NB4 (cell line): ENCODE results near the gene NR2C2AP.

Experiments used
- DNase-seq: peaks from one replicate; pipeline ENCODE4 v3.0.0; 2010; ENCODE audit warnings: low read depth
- H3K4me3 ChIP-seq: one replicate; pipeline ENCODE4 v1.5.1; 2011; ENCODE audit warnings: mild to moderate bottlenecking, low read depth, low read length, moderate library complexity
- MYC ChIP-seq: IDR thresholded peaks from 2 replicates; pipeline ENCODE4 v1.6.1; 2011; ENCODE audit warnings: low read depth, low read length
- POLR2A ChIP-seq: IDR thresholded peaks from 2 replicates; pipeline ENCODE4 v1.6.1; 2011; ENCODE audit warnings: mild to moderate bottlenecking; ENCODE audit not compliant: insufficient read length; ENCODE audit errors: extremely low read depth
- TF ChIP-seq, protein P1 (sequence below): IDR thresholded peaks from 2 replicates; pipeline ENCODE4 v1.6.1; 2011; ENCODE audit warnings: low read depth, low read length
- TF ChIP-seq, protein P2 (sequence below): IDR thresholded peaks from one replicate; pipeline ENCODE4 v1.5.1; 2012; ENCODE audit warnings: low read depth, low read length

Gene NR2C2AP

DNA sequence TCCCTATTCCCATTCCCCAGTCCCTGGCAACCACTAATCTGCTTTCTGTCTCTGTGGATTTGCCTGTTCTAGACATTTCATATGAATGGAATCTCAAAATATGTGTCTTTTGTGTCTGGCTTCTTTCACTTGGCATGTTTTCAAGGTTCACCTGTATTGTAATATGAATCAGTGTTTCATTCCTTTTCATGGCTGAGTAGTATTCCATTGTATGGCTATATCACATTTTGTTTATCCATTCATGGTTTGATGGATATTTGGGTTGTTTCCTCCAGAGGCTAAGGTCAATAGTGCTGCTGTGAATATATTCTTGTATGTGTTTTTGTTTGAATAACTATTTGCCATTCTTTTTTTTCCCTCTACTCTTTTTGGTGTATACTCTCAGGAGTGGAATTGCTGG lies 33.0 kb upstream of the NR2C2AP start:
- H3K4me3 ChIP-seq = no peak overlapping the region
- TF ChIP-seq, protein P1, sequence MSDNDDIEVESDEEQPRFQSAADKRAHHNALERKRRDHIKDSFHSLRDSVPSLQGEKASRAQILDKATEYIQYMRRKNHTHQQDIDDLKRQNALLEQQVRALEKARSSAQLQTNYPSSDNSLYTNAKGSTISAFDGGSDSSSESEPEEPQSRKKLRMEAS = no peak
- no peak for TF ChIP-seq MYC
- TF ChIP-seq, protein P2, sequence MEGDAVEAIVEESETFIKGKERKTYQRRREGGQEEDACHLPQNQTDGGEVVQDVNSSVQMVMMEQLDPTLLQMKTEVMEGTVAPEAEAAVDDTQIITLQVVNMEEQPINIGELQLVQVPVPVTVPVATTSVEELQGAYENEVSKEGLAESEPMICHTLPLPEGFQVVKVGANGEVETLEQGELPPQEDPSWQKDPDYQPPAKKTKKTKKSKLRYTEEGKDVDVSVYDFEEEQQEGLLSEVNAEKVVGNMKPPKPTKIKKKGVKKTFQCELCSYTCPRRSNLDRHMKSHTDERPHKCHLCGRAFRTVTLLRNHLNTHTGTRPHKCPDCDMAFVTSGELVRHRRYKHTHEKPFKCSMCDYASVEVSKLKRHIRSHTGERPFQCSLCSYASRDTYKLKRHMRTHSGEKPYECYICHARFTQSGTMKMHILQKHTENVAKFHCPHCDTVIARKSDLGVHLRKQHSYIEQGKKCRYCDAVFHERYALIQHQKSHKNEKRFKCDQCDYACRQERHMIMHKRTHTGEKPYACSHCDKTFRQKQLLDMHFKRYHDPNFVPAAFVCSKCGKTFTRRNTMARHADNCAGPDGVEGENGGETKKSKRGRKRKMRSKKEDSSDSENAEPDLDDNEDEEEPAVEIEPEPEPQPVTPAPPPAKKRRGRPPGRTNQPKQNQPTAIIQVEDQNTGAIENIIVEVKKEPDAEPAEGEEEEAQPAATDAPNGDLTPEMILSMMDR = no peak
- TF ChIP-seq POLR2A = no peak
- no peak for DNase-seq

DNA sequence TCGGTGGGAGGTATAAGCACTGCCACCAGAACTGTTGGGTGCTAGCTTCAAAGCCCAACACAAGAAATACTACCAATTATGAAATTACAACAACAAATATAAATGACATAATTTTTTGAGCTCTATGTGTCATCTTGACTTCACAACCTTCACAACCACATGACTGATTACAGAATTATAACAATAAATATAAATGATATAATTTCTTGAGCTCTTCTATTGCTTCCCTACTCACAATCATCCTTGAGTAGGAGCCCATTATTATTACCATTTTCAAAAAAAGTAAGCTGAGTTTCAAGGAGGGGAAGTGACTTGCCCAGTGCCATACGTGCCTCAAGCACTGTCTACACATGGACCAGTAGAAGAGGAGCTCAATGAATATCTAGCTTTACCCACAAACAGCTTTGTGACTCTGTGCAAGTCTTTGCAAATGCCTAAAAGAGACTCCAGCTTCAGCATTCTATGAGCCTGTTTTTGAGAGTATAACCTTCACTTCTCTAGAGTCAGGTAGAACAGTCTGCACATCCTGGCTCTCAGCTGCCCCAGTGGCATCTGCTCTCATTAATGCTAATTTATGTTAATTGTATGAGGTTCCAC lies 31.1 kb upstream of the NR2C2AP start:
- H3K4me3 ChIP-seq = no peak overlapping the region
- TF ChIP-seq, protein P1 = no peak
- TF ChIP-seq POLR2A (no peak), MYC (no peak)
- TF ChIP-seq, protein P2 = no peak
- no peak for DNase-seq

DNA sequence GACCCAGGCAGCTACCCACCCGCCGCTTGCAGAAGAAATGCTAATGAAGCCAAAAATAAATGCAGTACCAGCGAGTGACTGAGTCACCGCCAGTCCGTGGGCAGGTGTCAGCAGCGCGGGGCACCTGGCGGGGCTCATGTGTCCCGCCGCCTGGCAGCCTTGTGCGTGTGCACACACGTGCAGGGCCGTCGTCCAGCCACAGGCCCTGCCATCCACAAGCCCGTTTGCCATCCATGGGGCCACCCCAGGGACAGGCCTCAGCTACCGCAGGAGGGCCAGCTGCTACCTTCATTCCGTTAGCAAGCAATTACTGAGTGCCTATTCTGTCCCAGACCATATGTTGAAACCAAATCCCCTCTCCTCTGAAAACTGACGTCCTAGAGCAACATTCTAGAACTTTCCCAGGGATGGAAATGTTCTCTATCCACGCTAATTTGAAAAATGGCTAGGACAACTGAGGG lies 29.1 kb upstream of the NR2C2AP start:
- no peak for DNase-seq
- no peak overlapping the region for H3K4me3 ChIP-seq
- TF ChIP-seq, protein P1 = no peak
- TF ChIP-seq POLR2A = no peak
- TF ChIP-seq, protein P2 = no peak
- TF ChIP-seq MYC = no peak

DNA sequence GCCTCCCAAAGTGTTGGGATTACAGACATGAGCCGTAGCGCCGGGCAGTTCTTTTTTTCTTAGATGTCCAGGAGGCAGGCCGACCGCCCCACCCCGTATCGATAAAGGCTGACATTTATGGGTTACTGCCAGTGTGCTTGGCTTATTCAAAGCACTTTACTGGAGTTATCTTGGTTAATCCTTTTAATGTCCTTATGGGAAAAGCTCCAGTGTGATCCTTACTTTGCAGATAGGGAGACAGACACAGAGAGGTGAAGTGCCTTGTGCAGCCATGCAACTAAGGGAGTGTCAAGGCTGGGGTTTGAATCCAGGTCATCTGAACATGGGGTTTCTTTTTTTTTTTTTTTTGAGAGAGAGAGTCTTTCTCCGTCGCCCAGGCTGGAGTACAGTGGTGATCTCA lies 27.8 kb upstream of the NR2C2AP start:
- no peak for DNase-seq
- TF ChIP-seq, protein P1 = no peak
- no peak for TF ChIP-seq MYC
- TF ChIP-seq POLR2A = no peak
- TF ChIP-seq, protein P2 = no peak
- H3K4me3 ChIP-seq = no peak overlapping the region

DNA sequence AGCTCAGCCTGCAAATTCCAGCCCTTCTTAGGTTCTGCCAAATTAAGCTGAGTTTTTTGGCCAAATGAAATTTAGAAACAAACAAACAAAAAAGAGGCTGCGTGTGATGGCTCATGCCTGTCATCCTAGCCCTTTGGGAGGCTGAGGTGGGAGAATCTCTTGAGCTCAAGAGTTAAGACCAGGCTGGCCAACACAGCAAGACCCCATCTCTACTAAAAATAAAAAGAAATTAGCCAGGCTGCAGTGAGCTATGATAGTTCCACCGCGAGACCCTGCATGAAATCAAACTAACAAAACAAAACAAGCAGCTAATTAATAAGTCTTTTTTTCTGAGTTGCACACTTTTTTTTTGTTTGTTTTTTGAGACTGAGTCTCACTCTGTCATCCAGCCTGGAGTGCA lies 26.5 kb upstream of the NR2C2AP start:
- TF ChIP-seq, protein P1 = no peak
- no peak overlapping the region for H3K4me3 ChIP-seq
- DNase-seq = no peak

DNA sequence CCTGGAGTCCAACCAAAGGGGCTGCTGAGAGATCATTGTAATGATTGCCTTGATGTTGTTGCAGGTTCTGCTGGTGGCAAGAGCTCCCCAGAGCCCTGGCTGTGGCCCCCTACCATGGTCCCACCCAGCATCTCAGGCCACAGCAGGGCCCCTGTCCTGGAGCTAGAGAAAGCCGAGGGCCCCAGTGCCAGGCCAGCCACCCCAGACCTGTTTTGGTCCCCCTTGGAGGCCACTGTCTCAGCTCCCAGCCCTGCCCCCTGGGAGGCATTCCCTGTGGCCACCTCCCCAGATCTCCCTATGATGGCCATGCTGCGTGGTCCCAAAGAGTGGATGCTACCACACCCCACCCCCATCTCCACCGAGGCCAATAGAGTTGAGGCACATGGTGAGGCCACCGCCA lies 24.0 kb upstream of the NR2C2AP start:
- no peak overlapping the region for H3K4me3 ChIP-seq
- TF ChIP-seq, protein P1 = no peak
- TF ChIP-seq, protein P2 = no peak
- no peak for TF ChIP-seq POLR2A
- TF ChIP-seq MYC = no peak
- DNase-seq = no peak
